ENCODE measurements around the gene CDH18. TPM values are rescaled to one million over a fixed set of nuclear protein-coding genes. Genes with fewer than 3 reads are reported as not detected.

Gene CDH18
- total and polyA plus RNA-seq, 2 of the 4 experiments (the other 2 are of a cell fraction), result 0.24 to 1.1 TPM

DNA sequence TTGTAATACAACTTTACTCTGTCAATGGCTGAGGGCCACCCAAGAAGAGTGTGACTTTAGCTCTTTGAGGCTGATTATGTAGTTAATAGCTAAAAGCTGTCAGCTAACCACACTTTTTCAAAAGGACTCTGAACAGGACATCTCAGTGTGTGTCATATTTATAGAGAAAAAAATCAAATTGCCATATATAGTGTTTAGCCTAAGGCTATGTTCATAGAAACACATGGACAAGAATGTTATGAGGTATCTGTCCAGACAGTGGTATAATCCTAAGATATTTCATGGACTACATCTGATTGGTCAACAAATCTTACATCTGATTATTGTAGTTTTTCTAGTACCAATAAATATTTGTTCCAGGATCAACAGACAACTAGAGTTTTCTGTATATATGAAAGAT, 42.1 kb upstream of the CDH18 start:
- no peak overlapping the region for H4K8ac ChIP-seq (ENCODE audit: low read depth in 2 of 2, low read length in 2 of 2)
- POLR2A ChIA-PET (ENCODE audit: unreplicated experiment), result interaction anchor here (0.6 kb wide), 1 partner anchor 26 kb away, joined by 14 read pairs; no protein-coding TSS in a partner anchor
- H4K5ac ChIP-seq (ENCODE audit: low read depth, low read length), result no peak overlapping the region
- H3K79me1 ChIP-seq (ENCODE audit: low read depth in 1 of 2, low read length in 2 of 2), result no peaks in the 10 kb centered on the region
- TF ChIP-seq, protein P1, sequence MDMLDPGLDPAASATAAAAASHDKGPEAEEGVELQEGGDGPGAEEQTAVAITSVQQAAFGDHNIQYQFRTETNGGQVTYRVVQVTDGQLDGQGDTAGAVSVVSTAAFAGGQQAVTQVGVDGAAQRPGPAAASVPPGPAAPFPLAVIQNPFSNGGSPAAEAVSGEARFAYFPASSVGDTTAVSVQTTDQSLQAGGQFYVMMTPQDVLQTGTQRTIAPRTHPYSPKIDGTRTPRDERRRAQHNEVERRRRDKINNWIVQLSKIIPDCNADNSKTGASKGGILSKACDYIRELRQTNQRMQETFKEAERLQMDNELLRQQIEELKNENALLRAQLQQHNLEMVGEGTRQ (IDR thresholded peaks at IDR 0.05; ENCODE audit: low read depth, low read length), result no peak
- in situ Hi-C loops (cut with MboI; ENCODE audit: low sequenced_read_pairs), result no loop called here
- no peak overlapping the region for H2BK20ac ChIP-seq (ENCODE audit: low read depth, low read length)
- H2BK5ac ChIP-seq (ENCODE audit: low read depth, low read length, poor library complexity, severe bottlenecking), result no peak overlapping the region
- no peak overlapping the region for H3K9ac ChIP-seq (ENCODE audit: low read depth, low read length)
- no peaks in the 10 kb centered on the region for H4K20me1 ChIP-seq (ENCODE audit: insufficient read depth, low read length)
- H3K27ac ChIP-seq (ENCODE audit: insufficient read depth, low read length), result no peak overlapping the region
- no peak overlapping the region for H3K56ac ChIP-seq (ENCODE audit: extremely low read depth, insufficient read depth, low read length)
- H2AK5ac ChIP-seq (ENCODE audit: low read depth, low read length), result no peak overlapping the region
- no peak overlapping the region for H3K23ac ChIP-seq (ENCODE audit: low read depth, low read length)
- no peak overlapping the region for H2BK120ac ChIP-seq (ENCODE audit: low read depth, low read length)
- no peak overlapping the region for H3K18ac ChIP-seq (ENCODE audit: low read depth, low read length)
- no peaks in the 10 kb centered on the region for H3K36me3 ChIP-seq (ENCODE audit: control insufficient read depth, insufficient read depth, low read length)
- H3K4me3 ChIP-seq (ENCODE audit: insufficient read depth, low read depth, low read length), result no peak overlapping the region
- H3K9me3 ChIP-seq (ENCODE audit: control insufficient read depth, insufficient read depth, low read length), result no peaks in the 10 kb centered on the region
- H3K4me2 ChIP-seq (ENCODE audit: low read depth, low read length), result no peak overlapping the region
- H2AK9ac ChIP-seq (replicated peaks; ENCODE audit: low read depth, low read length, poor library complexity), result no peak overlapping the region
- no peak overlapping the region for H4K91ac ChIP-seq (ENCODE audit: insufficient read depth, low read depth, low read length)
- H3K4ac ChIP-seq (ENCODE audit: low read depth, low read length), result no peak overlapping the region
- no peak for DNase-seq
- no peaks in the 10 kb centered on the region for H3K27me3 ChIP-seq (ENCODE audit: control insufficient read depth, insufficient read depth, low read length)
- H3K14ac ChIP-seq (replicated peaks; ENCODE audit: low read depth, low read length), result no peak overlapping the region
- H3K4me1 ChIP-seq (ENCODE audit: control insufficient read depth, insufficient read depth, low read length), result no peaks in the 10 kb centered on the region
- CTCF ChIA-PET, result no interaction called here
- no TSS peak for BruUV-seq (replicated peaks)
- no peak for ATAC-seq (ENCODE audit: low read depth)
- intact Hi-C loops (cut with micrococcal nuclease), result no loop called here
- no peaks in the 10 kb centered on the region for H3K9me1 ChIP-seq (ENCODE audit: insufficient read depth, low read length)
- no peak overlapping the region for H2AFZ ChIP-seq (replicated peaks; ENCODE audit: low read length, poor library complexity)
- dilution Hi-C loops (cut with HindIII; ENCODE audit: low sequenced_read_pairs, unreplicated experiment), result no loop called here
- no peak overlapping the region for H2BK15ac ChIP-seq (ENCODE audit: low read depth, low read length)
